Stimulated activated CD8-positive, alpha-beta memory T cell treated with anti-CD3 and anti-CD28 coated beads, Interleukin-7, amount 100 ng/mL, for 1 hour (primary cell): ENCODE measurements around the gene TBX5.

ENCODE experiments used
- DNase-seq, 2 donors: peaks; one replicate each; pipeline ENCODE4 v3.0.0-alpha.2; 2020; ENCODE audit warnings: low read depth in 2 of 2

TBX5 gene

DNA sequence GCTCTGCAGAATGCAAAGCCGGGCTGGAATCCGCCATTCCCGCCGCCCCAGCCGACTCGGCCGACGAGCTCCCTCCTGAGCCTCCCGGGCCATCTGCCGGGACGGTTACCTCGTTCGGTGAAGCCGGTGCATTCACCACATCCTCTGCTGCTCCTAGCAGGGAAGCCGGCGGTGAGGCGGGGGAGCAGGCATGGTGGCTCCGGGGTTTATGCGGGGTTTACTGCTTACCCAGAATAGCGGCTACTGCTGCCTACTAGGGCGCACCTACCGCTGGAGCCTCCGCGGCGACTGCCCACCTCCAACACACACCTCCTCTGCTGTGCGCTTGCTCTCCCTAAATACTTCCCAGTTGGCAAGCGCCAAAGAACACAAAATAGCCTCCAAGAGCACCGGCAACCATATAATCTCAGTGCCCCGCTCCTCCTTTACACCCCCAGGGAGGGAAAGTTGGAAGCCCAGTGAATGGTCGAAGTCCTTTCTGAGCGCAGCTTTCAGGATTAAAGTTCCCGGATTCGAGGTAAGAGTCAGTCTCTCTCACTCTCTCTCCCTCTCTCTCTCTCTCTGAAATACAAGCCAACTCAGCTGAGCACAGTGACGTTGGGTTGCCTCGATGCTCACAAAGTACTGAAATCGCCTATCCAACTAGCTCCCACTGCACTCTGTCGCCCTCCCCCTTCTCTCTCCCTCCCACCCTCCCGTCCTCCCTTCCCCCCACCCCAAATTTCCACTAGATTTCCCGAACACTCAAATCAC is at the start of gene TBX5:
TBX5 (minus strand) TSS at position 626 of the 753 bp plus-strand sequence. CDS start 2,246 bp downstream, outside the sequence.
- no peak for DNase-seq

GRCh38 chr12:114451657-114452056 is 45.7 kb upstream of the TBX5 start:
- no peak for DNase-seq

- no peak for DNase-seq
These were observed 44.8 kb upstream of the TBX5 start for GRCh38 chr12:114450515-114451300.

DNA sequence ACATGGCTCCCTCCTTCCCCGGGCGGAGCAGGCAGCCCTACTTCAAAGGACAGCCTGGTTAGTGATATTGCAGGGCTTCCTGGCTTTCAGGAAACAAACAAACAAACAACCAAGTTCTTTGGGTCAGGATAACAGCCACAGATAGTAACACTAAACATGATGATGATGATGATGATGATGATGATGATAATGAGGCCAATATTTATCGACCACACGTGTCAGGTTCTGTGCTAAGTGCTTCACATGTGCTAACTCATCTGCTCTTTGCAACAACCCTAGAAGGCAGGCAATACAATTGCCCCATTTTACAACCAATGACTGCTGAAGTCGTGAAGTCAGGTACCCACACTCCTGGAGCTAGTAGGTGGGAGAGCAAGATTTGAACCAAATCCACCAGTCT is 44.1 kb upstream of the TBX5 start:
- no peak for DNase-seq

DNA sequence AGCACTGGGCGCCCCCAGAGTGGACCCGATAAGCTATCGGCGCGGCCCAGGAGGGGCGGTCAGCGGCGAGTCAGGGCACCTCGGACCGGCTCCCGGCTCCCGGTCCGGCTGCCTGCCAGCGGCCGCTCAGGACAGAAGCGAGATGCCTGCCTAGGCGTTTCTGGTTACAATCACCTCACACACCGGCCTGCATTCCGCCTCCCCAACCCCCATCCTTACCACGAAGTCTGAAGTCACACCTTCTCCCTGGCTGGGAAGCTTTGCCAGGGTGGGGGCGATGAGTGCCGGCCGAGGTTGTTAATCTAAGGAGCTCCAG is 42.6 kb upstream of the TBX5 start:
- no peak for DNase-seq

- DNase-seq, result no peak
These were observed 42.1 kb upstream of the TBX5 start for GRCh38 chr12:114447799-114448617.

GRCh38 chr12:114447274-114447716 is 41.4 kb upstream of the TBX5 start:
- no peak for DNase-seq

DNA sequence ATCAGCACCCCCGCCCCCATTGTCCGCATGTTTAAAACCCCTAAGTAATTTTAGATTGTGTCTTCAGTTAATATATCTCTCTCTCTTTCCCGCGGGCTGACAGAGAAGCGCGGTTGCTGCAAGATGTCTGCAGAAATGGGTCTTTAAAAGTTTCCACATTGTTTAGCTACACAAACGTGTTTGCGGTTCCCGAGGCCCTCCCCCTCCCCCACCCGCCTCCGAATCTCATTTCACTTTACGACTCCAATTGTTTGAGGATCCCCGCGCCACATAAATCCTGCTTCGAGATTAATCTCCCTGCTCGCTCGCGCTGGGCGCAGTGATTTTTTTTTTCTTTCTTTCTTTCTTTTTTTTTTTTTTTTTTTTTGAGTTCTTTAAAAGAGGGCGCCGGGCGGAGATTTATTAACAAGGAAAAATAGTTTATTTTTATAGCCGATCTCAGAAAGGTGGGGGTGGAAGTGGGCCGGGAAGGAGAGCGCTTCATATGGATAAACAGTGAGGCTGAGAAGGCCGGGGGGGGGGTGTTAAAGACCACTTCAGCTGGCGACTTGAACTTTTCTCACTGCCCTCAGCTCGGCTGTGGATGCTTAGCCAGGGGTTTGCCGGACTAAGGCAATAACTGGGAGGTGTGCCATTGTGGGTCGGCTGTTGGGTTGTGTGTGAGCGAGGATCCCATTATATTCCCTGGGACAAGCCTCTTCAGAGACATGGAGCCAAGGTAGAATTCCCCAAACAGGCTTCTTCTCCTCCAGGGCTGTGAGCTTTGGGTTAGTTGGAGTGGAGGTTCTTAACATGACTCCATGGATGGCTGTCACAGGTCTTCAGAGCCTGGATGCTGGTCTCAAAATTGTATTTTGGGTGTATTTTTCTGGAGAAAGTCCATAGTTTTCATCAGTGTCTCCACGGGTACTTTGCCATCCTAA is 39.7 kb upstream of the TBX5 start:
- no peak for DNase-seq

DNA sequence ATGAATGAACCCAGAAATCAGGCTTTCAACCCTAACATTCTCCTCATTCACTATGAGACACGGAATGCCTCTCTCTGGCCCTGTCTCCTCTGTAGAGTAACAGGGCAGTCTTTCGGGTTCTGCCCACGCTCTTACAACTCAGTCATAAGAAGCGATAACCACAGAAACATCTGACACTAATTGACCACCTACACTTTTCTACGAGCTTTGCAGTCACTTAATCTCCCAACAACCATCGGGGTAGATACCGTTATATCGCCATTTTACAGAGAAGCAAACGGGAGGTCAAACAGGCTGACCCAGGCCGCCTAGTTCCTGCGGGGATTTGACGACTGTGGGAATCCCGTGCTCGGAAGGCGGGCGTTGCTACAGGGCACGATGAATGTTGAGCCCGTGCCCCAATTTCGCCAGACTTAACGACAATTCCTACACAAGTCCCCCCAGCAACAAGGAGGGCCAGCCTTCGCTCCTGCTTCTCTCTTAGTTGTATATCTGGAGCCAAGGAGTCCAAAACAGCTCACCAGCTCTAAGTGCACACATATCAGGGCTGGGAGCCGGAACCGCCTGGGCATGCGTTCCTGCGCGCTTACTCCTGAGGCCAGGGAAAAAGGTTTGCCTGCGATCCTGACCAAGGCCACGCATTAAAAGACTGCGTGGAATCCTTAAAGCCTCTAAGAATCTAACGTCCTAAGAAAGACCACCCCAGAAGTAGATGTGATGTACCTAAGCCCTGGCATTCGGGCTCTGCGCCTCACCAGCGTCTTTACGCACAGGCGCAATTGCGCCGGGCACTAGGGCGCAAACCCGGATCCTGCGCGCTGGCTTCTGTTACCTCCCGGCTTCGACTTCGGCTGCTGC is 38.7 kb upstream of the TBX5 start:
- no peak for DNase-seq

- no peak for DNase-seq
These were observed 37.9 kb upstream of the TBX5 start for GRCh38 chr12:114443607-114444421.

- no peak for DNase-seq
These were observed 36.6 kb upstream of the TBX5 start for GRCh38 chr12:114442578-114442977.

DNA sequence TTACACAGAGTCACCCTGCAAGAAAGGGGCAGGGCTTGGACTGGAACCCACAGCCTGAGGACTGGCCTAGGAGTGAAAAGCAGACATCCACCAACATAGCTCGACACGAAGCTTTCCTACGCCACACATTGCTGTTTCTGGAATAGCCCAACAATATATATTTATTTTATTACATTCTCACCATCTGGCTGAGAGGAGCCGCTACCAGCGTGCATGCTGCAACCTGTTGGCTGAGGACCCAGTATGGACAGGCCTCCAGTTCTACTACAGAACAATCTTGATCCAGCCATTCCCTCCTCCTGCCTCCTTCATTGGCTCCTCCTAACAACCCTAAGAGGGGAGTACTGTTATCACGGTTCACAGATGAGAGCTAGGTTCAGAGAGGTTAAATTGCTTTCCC is 35.6 kb upstream of the TBX5 start:
- no peak for DNase-seq

DNA sequence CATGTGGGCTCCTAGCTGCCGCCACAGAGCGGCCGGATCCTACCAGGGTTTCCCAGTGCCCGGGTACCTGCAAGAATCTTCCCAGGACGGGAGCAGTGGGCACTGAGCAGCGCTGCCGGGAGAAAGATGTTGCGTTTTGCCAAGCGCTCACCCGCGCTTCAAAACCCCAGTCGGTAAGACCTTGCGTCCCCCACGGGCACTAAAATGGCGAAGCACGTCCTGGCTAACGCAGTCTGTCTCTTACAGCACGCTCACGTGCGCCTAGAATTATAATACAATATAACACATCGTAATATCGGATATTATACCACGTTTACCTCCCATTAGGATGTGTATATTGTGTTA is 35.1 kb upstream of the TBX5 start:
- DNase-seq, result no peak

- DNase-seq, result no peak
These were observed 34.5 kb upstream of the TBX5 start for GRCh38 chr12:114440270-114441038.

DNA sequence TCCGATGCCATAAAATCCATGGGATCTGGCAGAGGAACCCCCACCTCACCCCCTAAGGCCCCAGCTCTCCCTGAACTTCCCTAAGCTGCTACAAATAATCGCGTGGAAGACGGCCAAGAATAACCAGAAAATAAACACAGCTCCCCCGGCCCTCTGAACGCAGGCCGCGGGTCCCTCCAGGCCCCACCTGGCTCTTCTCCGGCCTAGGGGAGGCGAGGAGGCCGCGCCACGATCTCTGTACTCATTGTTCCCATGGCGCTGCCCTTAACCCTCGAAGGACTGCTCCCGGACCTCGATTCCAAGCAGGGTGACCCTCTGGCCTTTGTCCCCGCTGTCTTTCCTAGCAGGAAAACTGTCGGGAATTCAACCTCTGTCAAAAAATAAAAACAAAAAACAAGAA is 33.9 kb upstream of the TBX5 start:
- DNase-seq, result no peak

DNA sequence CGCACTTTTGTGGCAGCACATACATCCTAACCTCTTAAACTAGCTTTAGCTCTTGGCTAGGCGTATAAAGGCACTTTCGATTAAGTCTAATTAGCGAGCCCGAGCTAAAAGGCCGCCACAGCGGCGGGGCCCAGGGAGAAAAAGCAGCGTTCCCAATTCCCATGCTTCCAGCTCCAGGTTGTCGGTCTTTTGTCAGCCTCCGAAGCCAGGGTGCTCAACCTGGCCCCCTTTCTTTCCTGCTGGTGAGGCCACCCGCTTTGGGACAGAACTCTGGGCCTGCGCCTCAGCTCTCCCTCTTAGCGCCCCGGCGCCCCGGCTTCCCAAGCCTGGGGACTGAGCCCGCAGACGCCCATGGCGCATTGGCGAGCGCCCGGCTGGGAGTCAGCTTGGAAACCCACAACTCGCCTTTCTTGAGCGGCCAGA is 33.3 kb upstream of the TBX5 start:
- no peak for DNase-seq

DNA sequence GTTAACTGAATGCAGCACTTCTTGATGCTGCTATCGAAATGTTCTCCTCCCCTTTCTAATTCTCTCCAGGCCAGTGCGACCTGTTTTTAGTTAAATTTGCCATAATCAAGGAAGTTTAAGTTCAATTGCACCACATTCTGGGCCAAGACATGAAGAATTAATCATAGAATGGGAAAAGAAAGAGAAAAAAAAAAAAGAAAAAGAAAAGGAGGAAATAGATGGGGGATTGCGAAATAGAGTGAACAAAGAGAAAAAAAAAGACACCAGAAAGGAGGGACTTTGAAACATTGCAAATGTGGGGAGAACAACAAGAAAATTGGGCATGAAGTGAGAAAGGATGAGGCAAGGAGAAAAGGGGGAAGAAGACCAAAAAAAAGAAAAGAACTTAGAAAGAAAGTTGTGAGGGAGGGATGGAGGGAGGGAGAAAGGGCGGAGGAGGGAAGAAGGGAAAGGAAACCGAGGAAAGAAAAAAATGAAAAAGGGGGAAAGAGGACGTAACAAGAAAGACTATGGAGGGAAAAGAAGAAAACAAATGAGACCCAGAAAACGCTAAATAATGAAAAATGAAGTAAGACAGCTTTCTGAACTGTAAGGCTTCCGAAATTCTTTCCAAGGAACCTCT is 32.8 kb upstream of the TBX5 start:
- DNase-seq, result no peak

DNA sequence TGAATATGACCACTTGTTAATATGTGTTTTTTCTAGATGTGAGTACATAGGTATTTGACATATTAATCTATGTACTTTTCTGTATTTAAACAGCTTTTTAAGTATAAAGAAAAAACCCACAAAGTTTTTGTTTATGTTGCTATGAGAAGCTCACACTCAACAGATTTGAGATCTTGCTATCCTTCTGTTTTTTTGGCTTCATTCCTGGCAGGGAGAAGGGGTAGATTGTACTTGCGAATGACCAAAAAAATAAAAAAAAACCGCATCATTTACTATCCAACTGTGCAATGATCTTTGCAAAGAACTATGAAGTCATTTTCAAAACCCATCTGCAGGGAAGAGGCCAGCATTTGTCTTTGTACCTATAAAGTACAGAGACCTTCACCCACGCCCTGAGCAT is 28.4 kb upstream of the TBX5 start:
- DNase-seq, result no peak
